SH-SY5Y (cell line): ENCODE data around the gene BIRC7.

Source experiments
- GATA2 ChIP-seq: IDR thresholded peaks from 2 replicates; pipeline ENCODE4 v1.6.1; 2011; ENCODE audit warnings: mild to moderate bottlenecking, low read depth, low read length
- GATA3 ChIP-seq: IDR thresholded peaks from 2 replicates; pipeline ENCODE4 v1.6.1; 2011; ENCODE audit warnings: low read depth, mild to moderate bottlenecking, low read length, moderate library complexity

DNA sequence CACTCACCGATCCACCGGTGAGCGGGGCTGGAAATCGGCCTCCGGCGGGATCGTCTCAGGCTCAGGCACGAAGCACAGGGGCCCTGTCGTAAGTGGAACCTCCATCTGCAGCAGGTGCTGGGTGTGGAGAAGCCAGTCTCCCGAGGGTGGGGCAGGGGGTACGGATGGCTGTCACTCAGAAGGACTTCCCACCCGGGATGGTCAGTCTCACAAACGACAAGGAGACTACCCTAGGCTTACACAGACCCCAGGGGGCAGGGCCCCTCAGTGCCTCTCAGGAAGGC is 47.6 kb upstream of the BIRC7 start:
- no peak for TF ChIP-seq GATA2
- TF ChIP-seq GATA3, result no peak
